ENCODE measurements around the gene TRIO.

DNA sequence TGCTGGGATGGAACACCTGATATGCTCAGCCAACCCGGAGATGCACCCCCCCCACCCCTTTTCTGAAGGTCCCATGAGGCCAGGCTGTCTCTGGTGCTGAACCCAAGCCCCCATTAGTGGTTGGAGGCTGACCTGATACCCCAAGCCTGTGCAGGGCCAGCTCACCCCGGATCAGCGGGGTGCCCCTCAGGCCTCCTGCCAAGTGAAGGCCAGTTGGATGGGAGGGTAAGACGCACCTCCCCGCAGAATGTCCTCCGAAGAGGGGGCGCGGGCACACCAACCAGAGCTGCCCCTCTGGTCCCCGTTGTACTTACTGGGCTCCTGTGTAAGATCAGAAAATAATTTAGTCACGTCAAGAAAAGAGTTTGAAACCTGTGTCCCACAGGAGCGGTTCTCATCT is 361.7 kb downstream of the TRIO start:
- TF ChIP-seq REST (IDR thresholded peaks at IDR 0.05; ENCODE audit: insufficient read depth in 1 of 2, low read depth in 2 of 2, low read length in 2 of 2): no peak
- no peak for TF ChIP-seq POLR2AphosphoS5 (IDR thresholded peaks at IDR 0.05; ENCODE audit: low read depth, low read length)

Data from PFSK-1 (cell line).